ENCODE measurements around the gene SETD1A. TPM values are rescaled to one million over a fixed set of nuclear protein-coding genes. Genes with fewer than 3 reads are reported as not detected.

Gene SETD1A
- total RNA-seq, 1 experiment from 2014 or later = 4.3 TPM

Small RNAs within 50 kb of the gene (small RNA-seq; reads per million reads assigned to genes)
- not detected for gene AC135048.1

Other genes starting within 250 kb of the SETD1A start
- 32.3 and 35.5 TPM in 2 replicates for gene PHKG2, start 209.3 kb upstream of the SETD1A start, total RNA-seq (2014; rRNA removed; shearing (Covaris generic); ENCODE audit: low replicate concordance)
- 8.9 and 15.0 TPM in 2 replicates for gene CFAP119, start 195.7 kb upstream of the SETD1A start, total RNA-seq (2014; rRNA removed; shearing (Covaris generic); ENCODE audit: low replicate concordance)
- gene RNF40, start 195.4 kb upstream of the SETD1A start, total RNA-seq (2014; rRNA removed; shearing (Covaris generic); ENCODE audit: low replicate concordance) = 57.9 and 66.4 TPM in 2 replicates
- gene ZNF629, start 170.5 kb upstream of the SETD1A start, total RNA-seq (2014; rRNA removed; shearing (Covaris generic); ENCODE audit: low replicate concordance) = 4.8 and 6.3 TPM in 2 replicates
- 27.4 and 59.7 TPM in 2 replicates for gene BCL7C, start 63.7 kb upstream of the SETD1A start, total RNA-seq (2014; rRNA removed; shearing (Covaris generic); ENCODE audit: low replicate concordance)
- 0.94 and 1.1 TPM in 2 replicates for gene CTF1, start 61.1 kb upstream of the SETD1A start, total RNA-seq (2014; rRNA removed; shearing (Covaris generic); ENCODE audit: low replicate concordance)
- 24.5 and 59.5 TPM in 2 replicates for gene FBXL19, start 34.2 kb upstream of the SETD1A start, total RNA-seq (2014; rRNA removed; shearing (Covaris generic); ENCODE audit: low replicate concordance)
- 34.0 and 60.7 TPM in 2 replicates for gene ORAI3, start 8.7 kb upstream of the SETD1A start, total RNA-seq (2014; rRNA removed; shearing (Covaris generic); ENCODE audit: low replicate concordance)
- 0.65 and 2.7 TPM in 2 replicates for gene HSD3B7, start 27.5 kb downstream of the SETD1A start, total RNA-seq (2014; rRNA removed; shearing (Covaris generic); ENCODE audit: low replicate concordance)
- 0.07 and 0.11 TPM in 2 replicates for gene STX1B, start 52.9 kb downstream of the SETD1A start, total RNA-seq (2014; rRNA removed; shearing (Covaris generic); ENCODE audit: low replicate concordance)
- gene STX4, start 75.8 kb downstream of the SETD1A start, total RNA-seq (2014; rRNA removed; shearing (Covaris generic); ENCODE audit: low replicate concordance) = 16.6 and 16.7 TPM in 2 replicates
- gene ZNF668, start 116.5 kb downstream of the SETD1A start, total RNA-seq (2014; rRNA removed; shearing (Covaris generic); ENCODE audit: low replicate concordance) = 6.0 and 7.7 TPM in 2 replicates
- gene ZNF646, start 116.7 kb downstream of the SETD1A start, total RNA-seq (2014; rRNA removed; shearing (Covaris generic); ENCODE audit: low replicate concordance) = 22.0 and 23.3 TPM in 2 replicates
- gene PRSS53, start 131.2 kb downstream of the SETD1A start, total RNA-seq (2014; rRNA removed; shearing (Covaris generic); ENCODE audit: low replicate concordance) = 3.2 and 4.0 TPM in 2 replicates
- 70.2 and 93.9 TPM in 2 replicates for gene VKORC1, start 137.0 kb downstream of the SETD1A start, total RNA-seq (2014; rRNA removed; shearing (Covaris generic); ENCODE audit: low replicate concordance)
- 28.4 and 37.5 TPM in 2 replicates for gene BCKDK, start 150.6 kb downstream of the SETD1A start, total RNA-seq (2014; rRNA removed; shearing (Covaris generic); ENCODE audit: low replicate concordance)
- 37.2 and 42.7 TPM in 2 replicates for gene KAT8, start 159.9 kb downstream of the SETD1A start, total RNA-seq (2014; rRNA removed; shearing (Covaris generic); ENCODE audit: low replicate concordance)
- gene PRSS8, start 178.0 kb downstream of the SETD1A start, total RNA-seq (2014; rRNA removed; shearing (Covaris generic); ENCODE audit: low replicate concordance) = not detected in 2 replicates
- not detected in 2 replicates for gene PRSS36, start 192.3 kb downstream of the SETD1A start, total RNA-seq (2014; rRNA removed; shearing (Covaris generic); ENCODE audit: low replicate concordance)
- gene FUS, start 222.4 kb downstream of the SETD1A start, total RNA-seq (2014; rRNA removed; shearing (Covaris generic); ENCODE audit: low replicate concordance) = 51.4 and 61.7 TPM in 2 replicates
- 78.0 and 206 TPM in 2 replicates for gene PYCARD, start 245.0 kb downstream of the SETD1A start, total RNA-seq (2014; rRNA removed; shearing (Covaris generic); ENCODE audit: low replicate concordance)